HEK293T (cell line): ENCODE data around the gene GARNL3.
A peak's percentile ranks its signal among the peaks of the same experiment; 100 is the strongest.

Source experiments
- ARNT ChIP-seq: fragments of 450-650 bp; IDR thresholded peaks from 2 replicates; pipeline ENCODE4 v1.6.1; 2017; ENCODE audit warnings: mild to moderate bottlenecking
- BHLHE40 ChIP-seq: fragments of 450-650 bp; IDR thresholded peaks from 2 replicates; pipeline ENCODE4 v1.6.1; 2016; ENCODE audit warnings: mild to moderate bottlenecking, moderate library complexity, borderline replicate concordance
- ELF4 ChIP-seq: fragments of 450-650 bp; IDR thresholded peaks from 2 replicates; pipeline ENCODE4 v1.6.1; 2017; ENCODE audit warnings: antibody characterized with exemption
- FOXA1 ChIP-seq: fragments of 450-650 bp; IDR thresholded peaks from 2 replicates; pipeline ENCODE4 v1.6.1; 2016; ENCODE audit warnings: mild to moderate bottlenecking
- FOXK2 ChIP-seq: fragments of 450-650 bp; IDR thresholded peaks from 2 replicates; pipeline ENCODE4 v1.6.1; 2016; ENCODE audit warnings: mild to moderate bottlenecking
- FOXM1 ChIP-seq: fragments of 450-650 bp; IDR thresholded peaks from 2 replicates; pipeline ENCODE4 v1.6.1; 2017; ENCODE audit warnings: mild to moderate bottlenecking, borderline replicate concordance
- HDGF ChIP-seq: fragments of 450-650 bp; IDR thresholded peaks from 2 replicates; pipeline ENCODE4 v1.6.1; 2017; ENCODE audit warnings: antibody characterized with exemption, borderline replicate concordance
- L3MBTL2 ChIP-seq: fragments of 450-650 bp; conservative IDR thresholded peaks from 2 replicates; pipeline ENCODE4 v1.6.1; 2016; ENCODE audit warnings: mild to moderate bottlenecking
- LEF1 ChIP-seq: fragments of 450-650 bp; IDR thresholded peaks from 2 replicates; pipeline ENCODE4 v1.6.1; 2017; ENCODE audit warnings: mild to moderate bottlenecking, borderline replicate concordance
- SP1 ChIP-seq: fragments of 450-650 bp; IDR thresholded peaks from 2 replicates; pipeline ENCODE4 v1.6.1; 2017
- SUZ12 ChIP-seq: fragments of 450-650 bp; IDR thresholded peaks from 2 replicates; pipeline ENCODE4 v1.6.1; 2016; ENCODE audit warnings: mild to moderate bottlenecking
- TARDBP ChIP-seq: fragments of 450-650 bp; IDR thresholded peaks from 2 replicates; pipeline ENCODE4 v1.6.1; 2016
- ZNF384 ChIP-seq: fragments of 450-650 bp; IDR thresholded peaks from 2 replicates; pipeline ENCODE4 v1.6.1; 2016
- TF ChIP-seq, protein P1 (sequence below): fragments of 450-650 bp; IDR thresholded peaks from 2 replicates; pipeline ENCODE4 v1.6.1; 2016

DNA sequence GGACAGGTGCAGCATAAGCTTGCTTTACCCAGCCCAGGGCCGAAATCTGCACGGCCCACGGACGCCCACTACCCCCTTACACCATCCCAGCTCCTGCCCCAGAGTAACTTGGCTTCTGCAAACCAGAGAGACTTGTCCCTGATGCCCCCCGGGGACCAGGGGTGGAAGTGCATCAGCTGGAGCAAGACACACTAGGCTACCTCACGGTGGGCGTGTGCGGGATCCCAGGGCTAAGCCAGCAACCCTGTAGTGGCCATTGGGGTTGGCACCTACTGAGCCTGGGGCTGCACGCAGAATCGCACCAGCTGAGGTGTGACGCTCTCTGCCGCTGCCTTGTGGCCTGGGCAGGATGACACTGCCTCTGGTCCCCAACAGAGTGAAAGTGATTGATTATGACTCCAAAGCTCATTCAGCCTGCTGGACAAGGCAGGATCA is 153.5 kb downstream of the GARNL3 start:
- TF ChIP-seq SP1 (no peak), FOXM1 (no peak), TARDBP (no peak), HDGF (no peak), ELF4 (no peak), BHLHE40 (no peak), SUZ12 (no peak), FOXA1 (no peak), ZNF384 (no peak), ARNT (no peak), LEF1 (no peak), FOXK2 (no peak), L3MBTL2 (no peak)
- TF ChIP-seq, protein P1, sequence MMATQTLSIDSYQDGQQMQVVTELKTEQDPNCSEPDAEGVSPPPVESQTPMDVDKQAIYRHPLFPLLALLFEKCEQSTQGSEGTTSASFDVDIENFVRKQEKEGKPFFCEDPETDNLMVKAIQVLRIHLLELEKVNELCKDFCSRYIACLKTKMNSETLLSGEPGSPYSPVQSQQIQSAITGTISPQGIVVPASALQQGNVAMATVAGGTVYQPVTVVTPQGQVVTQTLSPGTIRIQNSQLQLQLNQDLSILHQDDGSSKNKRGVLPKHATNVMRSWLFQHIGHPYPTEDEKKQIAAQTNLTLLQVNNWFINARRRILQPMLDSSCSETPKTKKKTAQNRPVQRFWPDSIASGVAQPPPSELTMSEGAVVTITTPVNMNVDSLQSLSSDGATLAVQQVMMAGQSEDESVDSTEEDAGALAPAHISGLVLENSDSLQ = 0 out of 2 replicates have a peak, but pooled peaks have one; percentile 23
